GM19035 (cell line): ENCODE results near the gene MCAM.

Experiments used
- ATAC-seq: cut with Tn5 transposase; IDR thresholded peaks from one replicate; pipeline ENCODE4 v1.9.1; 2021; ENCODE audit not compliant: unreplicated experiment

Gene MCAM

DNA sequence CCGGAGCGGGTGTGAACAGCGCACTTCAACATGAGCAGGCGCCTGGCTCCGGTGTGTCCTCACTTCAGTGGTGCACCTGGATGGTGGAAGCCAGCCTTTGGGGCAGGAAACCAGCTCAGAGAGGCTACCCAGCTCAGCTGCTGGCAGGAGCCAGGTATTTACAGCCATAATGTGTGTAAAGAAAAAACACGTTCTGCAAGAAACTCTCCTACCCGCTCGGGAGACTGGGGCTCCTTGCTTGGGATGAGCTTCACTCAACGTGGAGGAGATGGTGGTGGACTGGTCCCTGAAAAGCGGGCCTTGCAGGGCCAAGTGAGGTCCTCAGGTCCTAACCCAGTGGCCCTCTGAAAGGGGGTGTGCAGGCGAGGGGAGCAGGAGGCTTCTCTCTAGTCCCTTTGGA, 7.5 kb downstream of the MCAM start:
- ATAC-seq: no peak

DNA sequence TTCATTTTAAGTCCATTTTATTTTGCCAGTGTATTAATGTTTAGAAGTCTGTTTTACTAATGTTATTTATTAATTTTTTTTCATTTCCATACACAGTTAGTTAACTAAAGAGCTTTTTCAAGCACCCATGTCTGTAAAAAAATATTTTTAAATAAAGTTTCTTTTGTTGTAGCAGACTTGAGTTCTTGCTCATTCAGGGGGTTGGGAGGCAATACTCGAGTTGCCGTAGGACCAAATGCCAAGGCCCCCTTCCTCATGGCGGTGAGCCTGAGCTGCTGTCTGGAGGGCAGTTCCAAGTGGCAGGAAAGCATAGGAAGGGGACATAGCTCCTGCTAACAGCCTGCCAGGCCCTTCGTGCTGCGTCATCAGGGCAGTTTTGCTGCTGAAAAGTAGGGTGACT, 9.0 kb downstream of the MCAM start:
- ATAC-seq: no peak

DNA sequence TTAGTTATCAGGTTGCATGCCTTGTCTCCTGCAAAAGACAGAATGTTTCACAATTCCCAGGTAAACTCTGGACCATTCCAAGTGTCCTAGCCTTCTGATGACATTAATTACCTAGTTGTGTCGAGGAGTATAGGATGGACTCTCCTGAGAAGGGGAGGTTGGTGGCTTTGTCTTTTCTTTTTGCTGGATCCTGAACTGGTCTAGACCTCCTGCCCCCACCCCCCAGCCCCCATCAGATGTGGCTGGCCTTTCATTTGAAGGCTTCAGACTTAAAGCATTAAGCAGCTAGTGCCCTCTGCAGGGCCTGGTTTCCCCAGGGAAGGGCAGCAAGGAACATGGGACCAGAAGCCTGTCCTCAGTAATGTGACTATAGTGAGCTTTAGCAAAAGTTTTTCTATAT, 9.7 kb downstream of the MCAM start:
- ATAC-seq: no peak

DNA sequence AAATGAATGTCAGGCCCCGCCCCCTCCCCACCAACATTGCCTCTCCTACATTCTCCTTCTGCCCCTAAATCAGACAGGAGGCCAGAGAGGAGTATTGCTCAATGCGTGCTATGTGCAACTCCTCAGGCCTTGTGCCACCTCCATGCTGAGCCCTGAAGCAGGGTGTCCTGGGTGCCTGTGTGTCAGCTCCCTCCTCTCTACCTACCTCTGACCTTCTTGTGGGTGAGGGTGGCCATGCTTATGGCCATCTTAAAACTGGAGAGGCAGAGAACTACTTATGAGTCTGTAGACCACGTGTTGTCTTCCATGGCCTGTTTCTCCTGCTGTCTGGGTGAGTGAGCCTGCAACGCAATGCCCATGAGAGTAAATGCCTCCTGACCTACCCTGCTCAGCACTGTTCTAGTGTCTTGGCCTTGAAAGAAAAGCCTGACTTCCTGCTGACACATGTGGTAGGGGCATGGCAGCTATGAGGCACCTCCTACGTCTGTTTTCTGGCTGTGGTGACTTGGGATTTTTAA, 10.5 kb downstream of the MCAM start:
- no peak for ATAC-seq

DNA sequence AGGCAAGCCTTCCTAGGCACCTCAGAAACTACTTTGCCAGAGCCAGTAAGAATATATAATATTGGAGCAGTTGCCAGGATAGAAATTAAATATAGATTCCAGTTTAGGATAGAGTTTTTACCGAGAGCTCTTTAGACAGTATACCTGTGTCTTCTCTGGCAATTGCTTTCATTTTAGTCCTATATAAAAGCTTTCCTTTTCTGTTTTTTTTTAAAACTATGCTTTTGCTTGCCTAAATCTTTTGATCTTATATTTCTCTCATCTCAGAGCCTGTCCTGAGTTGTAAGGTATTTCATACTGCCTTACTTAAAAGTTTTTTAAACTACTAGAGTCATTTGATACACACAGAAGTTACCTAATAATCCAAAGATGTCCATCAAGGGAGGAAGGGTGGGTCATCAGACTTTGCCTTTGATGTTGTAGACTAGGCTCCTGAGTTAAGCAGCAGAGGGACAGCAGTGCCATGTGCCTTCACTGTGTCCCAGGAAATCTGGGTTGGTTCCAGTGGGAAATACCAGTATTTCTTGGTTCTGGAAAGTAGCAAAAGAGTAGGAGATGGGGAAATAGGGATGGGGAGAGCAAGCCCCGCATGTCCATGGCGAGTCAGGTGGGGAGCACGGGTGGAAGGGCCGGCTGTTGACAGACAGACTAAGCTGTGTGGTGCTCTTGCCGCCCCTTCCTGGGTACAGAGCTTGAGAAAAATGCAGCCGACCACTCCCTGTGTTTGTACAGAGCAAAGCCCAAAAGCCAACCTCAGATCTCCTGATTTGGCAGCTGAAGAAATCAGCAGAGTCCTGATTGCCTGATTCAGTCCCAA, 11.2 kb downstream of the MCAM start:
- no peak for ATAC-seq

DNA sequence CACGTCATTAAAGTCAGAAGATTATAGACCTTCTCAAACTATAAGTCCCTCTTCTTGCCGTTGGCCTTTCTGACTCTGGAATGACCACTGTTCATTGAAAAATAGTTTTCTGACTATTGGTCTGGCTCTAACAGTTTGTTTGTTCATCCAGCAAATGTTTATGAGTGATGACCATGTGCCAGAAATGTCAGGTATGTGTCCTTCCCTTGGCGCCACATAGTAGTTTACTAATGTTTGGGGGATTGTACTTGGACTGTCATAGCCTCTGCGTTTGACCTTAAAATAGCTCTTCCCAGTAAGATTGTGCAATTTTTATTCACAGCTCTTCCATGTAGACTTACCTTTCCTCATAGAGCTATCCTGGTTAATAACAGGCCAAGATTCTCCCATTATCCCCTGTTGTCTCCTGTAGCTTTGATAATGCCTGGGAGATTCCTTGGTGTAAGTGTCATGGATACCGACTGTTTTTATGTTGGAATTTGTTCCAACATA, 13.7 kb downstream of the MCAM start:
- ATAC-seq: no peak

DNA sequence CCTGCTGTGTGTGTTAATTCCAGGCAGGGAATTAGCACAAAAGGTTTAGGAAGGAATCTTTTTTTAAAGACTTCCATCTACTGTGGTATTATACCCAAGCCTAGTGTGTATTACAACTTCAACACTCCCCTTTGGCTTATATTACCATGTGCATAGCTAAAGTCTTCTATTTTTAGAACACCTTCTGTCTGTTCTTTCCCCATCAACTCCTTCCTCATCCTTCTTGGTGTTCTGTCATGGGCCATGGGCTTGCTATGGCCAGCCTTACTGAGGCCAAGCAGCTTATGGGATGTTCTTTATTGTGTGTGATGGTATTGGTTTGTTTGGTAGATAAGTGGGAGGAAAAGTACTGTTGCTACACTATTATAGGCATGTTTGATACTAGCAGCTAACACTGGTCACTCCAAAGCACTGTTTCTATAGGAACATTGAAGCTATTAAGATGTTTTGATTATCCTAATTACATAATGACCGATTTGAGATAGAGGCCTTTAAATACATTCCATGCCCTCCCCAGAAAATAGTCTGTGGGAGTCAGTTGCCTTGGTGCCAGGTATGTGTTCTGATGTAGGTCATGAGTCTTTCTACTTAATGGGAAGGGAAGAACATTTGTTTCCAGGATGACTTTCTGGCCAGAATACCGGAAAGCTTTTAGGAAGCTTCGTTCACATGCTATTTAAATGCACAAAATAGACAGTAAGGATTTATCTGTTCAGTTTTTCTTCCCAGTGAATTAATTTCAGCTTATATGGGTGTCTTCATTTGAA, 16.5 kb downstream of the MCAM start:
- no peak for ATAC-seq

DNA sequence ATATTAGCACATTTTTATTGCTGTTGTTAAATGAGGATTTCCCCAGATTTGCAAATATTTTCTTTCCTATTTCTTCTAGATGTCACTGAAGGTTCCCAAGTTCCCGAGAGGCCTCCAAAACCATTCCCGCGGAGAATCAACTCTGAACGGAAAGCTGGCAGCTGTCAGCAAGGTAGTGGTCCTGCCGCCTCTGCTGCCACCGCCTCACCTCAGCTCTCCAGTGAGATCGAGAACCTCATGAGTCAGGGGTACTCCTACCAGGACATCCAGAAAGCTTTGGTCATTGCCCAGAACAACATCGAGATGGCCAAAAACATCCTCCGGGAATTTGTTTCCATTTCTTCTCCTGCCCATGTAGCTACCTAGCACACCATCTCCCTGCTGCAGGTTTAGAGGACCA, 17.5 kb downstream of the MCAM start:
- no peak for ATAC-seq

DNA sequence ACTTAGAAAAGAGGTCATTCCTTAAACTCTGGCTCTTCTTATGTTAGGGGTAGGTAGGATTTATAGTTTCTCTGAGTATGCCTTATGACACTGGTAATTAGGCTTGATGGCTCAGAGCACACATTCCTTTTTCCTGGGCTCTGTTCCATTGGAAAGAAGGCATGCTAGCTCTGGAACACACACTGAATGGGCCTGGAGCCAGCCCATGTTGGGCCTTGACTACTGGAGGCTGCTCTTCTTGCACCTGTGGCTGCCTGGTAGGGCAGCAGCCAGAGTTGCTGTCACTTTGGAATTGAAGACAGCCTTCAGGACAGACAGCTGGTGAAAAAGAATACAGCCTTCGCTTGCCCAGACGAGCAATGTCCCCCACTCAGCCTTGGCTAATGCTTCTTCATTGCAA, 18.2 kb downstream of the MCAM start:
- ATAC-seq: no peak

DNA sequence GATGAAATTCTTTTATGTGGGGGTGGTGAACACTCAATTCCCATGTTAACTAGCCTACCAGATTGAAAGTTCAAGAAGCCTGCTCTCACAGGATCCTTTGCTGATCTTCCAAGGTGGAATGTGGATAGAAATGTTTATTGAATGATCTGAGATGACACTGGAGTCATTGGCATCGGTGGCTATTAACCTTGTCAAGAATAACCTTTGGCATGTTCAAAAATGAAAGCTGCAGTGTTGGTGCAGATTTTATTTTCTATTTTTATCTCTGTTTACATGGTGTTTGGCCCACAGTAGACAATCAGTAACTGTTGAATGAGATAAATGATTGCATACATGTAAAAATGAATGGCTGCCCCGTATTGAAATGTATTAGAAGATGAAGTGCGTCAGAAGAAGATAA, 19.0 kb downstream of the MCAM start:
- ATAC-seq: no peak

DNA sequence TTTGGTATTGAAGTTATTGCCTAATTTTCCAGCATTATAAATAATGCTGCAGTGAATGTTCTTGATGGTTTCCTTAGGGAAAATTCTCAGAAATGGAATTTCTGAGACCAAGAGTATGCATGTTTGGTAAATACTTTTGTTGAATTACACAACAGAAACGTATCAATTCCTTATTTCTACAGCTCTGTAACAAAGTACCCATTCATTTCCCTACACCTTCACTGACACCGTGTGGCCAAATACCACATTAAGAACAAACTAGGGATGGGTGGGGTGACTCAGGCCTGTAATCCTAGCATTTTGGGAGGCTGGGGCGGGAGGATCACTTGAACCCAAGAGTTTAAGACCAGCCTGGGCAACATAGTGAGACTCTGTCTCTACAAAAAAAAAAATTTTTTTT, 21.8 kb downstream of the MCAM start:
- ATAC-seq: no peak

DNA sequence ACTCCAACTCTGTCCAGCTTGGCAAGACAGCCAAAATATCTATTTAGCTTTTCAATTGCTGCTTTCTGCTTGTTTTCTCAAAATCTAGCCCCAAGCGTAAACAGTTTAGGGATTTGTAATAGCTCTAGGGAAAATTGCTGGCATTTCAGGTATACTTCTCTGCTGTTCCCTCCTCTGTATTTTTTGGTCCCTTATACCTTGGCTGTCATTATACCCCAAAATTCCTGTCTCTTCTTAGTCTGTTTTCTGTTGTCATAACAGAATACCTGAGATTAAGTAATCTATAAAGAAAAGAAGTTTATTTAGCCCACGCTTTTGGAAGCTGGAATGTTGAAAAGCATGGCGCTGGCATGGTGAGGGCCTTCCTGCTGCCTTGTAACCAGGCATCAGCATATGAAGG, 23.5 kb downstream of the MCAM start:
- ATAC-seq: no peak

DNA sequence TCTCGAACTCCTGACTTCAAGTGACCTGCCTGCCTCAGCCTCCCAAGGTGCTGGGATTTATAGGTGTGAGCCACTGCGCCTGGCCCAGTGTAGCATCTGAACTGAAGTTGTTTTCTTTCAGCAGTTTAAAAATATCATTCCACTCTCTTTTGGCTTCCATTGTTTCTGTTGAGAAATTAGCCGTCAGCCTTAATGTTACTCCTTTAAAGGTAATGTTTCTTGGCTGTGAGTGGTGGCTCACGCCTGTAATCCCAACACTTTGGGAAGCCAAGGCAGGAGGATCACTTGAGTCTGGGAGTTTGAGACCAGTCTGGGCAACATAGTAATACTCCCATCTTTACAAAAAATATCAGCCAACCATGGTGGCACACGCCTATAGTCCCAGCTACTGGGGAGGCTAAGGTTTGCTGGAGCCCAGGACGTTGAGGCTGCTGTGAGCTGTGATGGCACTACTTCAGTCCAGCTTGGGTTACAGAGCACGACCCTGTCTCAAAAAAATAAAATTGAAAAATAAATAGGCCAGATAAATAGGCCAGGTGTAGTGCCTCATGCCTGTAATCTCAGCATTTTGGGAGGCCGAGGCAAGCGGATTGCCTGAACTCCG, 25.9 kb downstream of the MCAM start:
- ATAC-seq: no peak

DNA sequence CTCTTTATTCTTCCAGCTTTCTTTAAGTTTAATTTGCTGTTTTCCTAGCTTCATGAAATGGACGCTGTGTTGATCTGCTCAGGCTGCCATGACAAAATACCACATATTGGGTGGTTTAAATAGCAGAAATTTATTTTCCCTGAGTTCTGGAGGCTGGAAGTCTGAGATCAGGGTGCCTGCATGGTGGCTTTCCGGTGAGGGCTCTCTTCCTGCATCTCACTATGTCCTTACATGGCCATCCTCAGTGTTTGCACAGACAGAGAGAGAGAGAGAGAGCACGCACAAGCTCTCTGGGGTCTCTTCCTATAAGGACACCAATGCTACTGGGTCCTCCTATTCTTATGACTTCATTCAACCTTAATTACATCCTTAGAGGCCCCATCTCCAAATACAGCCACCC, 28.7 kb downstream of the MCAM start:
- ATAC-seq: no peak

DNA sequence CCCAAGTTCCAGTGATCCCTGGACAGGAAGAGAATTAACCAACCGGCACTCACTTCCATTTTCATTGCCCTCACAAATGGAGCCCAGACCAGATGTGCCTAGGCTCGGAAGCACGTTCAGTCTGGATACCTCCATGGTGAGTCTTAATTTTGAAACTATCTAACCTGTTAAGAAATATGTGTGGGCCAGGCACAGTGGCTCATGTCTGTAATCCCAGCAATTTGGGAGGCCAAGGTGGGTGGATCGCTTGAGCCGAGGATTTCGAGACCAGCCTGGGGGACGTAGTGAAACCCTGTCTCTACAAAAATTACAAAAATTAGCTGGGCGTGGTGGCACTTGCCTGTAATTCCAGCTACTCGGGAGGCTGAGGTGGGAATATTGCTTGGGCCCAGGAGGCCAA, 31.5 kb downstream of the MCAM start:
- no peak for ATAC-seq

DNA sequence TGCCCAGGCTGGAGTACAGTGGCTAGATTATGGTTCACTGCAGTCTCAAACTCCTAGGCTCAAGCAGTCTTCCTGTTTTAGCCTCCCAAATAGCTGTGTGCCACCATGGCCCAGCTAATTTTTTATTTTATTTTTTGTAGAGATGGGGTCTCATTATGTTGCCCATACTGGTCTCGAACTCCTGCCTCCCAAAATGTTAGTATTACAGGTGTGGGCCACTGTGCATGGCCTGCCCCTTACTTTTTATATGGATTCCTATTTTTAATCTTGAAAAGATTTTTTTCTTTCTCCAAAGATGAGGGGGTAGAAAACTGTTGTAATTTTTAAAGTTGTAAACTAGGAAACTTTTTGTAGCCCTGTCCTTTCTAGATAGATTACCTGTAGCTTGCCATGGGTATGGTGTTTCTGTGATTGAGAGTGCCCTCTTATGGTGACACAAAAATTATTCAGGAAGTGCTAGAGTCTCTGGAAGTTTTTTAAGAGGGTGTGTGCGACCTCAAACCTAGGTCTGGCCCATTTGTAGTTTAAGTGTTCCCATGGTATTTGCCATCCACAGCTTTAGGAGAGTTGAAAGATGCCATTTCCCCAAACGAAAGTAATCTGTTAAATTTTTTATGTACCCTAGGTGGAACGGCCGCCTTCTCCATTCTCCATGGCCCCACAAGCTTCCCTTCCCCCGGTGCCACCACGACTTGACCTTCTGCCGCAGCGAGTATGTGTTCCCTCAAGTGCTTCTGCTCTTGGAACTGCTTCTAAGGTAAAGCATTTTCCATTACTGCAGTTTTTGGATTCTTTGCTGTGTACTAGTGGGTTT, 32.4 kb downstream of the MCAM start:
- no peak for ATAC-seq

DNA sequence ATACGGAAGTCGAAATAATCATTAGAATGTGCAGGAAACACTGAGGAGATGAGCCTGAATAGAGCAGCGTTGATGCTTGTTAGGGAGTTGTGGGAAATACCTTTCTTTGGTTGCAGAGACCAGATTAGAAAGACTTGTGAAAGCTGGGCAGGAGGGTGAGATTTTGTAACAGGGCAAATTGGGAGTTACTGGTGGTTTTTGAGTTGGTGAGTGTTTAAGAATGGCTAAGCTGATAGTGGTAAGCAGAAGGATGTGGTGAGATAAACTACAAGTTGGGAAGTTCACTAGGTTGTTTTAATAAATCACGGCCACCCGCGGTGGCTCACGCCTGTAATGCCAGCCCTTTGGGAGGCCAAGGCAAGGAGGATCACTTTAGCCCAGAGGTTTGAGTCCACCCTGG, 34.4 kb downstream of the MCAM start:
- ATAC-seq: no peak

DNA sequence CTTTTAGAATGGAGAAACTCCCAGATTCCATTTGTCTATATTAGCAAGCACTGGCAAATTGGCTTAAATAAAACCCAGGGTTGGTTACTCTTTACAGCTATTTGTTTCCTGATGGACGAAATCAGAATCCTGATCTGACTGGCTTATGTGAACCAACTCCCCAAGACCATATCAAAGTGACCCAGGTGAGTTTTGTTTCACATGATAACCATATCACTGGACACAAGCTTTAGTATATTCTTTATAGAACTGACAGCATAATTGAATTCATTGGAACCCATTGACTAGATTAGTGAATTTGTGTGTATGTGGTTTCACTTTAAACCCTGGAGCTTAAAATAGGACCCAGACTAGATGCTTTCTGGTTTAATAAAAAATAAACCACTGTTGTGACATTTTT, 39.3 kb downstream of the MCAM start:
- no peak for ATAC-seq

DNA sequence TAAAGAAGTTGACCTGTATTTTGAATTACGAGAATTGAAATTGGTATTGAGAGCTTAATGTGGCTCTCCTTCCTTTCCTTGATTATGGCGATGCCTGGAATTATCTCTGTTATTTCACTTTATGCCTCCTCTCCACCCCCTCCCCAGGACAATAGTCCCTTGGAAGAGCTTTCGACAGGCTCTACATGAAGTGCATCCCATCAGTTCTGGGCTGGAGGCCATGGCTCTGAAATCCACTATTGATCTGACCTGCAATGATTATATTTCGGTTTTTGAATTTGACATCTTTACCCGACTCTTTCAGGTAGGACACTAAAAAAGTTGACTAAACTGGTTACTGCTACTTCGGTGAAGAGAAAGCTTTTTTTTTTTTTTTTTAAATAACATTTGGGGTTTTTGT, 43.2 kb downstream of the MCAM start:
- no peak for ATAC-seq

DNA sequence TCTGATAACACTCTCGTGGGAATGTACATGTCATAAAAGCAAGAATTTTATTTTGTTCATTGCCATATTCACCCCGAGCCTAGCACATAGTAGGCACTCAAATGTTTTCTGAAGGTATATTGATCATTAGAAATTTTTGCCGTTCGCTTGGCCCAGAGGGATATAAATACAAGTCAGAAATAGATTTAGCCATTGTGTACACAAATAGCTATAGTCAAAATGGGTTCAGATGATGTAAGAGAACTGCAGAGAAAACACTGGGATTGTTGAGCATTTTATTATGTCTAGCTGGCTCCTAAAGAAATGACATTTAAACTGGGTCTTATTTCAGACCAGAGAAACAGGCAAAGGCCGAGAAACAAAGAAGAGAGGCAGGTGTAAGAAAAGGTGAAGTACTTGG, 49.3 kb downstream of the MCAM start:
- no peak for ATAC-seq
